GM21576 (cell line): ENCODE measurements around the gene GSS.
"Not testable (repeated sequence)": the region's sequence is repeated elsewhere in the genome, so short reads cannot be mapped to it uniquely, and the experiment has no call there.

Experiments used
- ATAC-seq: cut with Tn5 transposase; IDR thresholded peaks from one replicate; pipeline ENCODE4 v1.9.1; 2021; ENCODE audit warnings: mild to moderate bottlenecking, moderate library complexity; ENCODE audit not compliant: unreplicated experiment

The GSS gene

GRCh38 chr20:34915131-34915530 lies 40.5 kb downstream of the GSS start:
- ATAC-seq: no peak

- ATAC-seq: no peak
These were observed 47.8 kb downstream of the GSS start for GRCh38 chr20:34907616-34908469.

GRCh38 chr20:34904202-34904621 lies 51.4 kb downstream of the GSS start:
- ATAC-seq: no peak

- ATAC-seq: not testable (repeated sequence)
These were observed 56.9 kb downstream of the GSS start for GRCh38 chr20:34898731-34899130.

- ATAC-seq: not testable (repeated sequence)
These were observed 57.5 kb downstream of the GSS start for GRCh38 chr20:34898129-34898528.

GRCh38 chr20:34896086-34896621 lies 59.5 kb downstream of the GSS start:
- ATAC-seq: no peak

- ATAC-seq: no peak
These were observed 60.1 kb downstream of the GSS start for GRCh38 chr20:34895465-34895864.

GRCh38 chr20:34894723-34895122 lies 60.9 kb downstream of the GSS start:
- no peak for ATAC-seq

- no peak for ATAC-seq
These were observed 62.9 kb downstream of the GSS start for GRCh38 chr20:34892671-34893070.

- no peak for ATAC-seq
These were observed 64.2 kb downstream of the GSS start for GRCh38 chr20:34891166-34892062.

- ATAC-seq: no peak
These were observed 67.1 kb downstream of the GSS start for GRCh38 chr20:34888468-34888867.

GRCh38 chr20:34887023-34887422 lies 68.6 kb downstream of the GSS start:
- no peak for ATAC-seq

GRCh38 chr20:34886122-34886521 lies 69.5 kb downstream of the GSS start:
- ATAC-seq: no peak

GRCh38 chr20:34884260-34884659 lies 71.3 kb downstream of the GSS start:
- ATAC-seq: no peak

- no peak for ATAC-seq
These were observed 71.8 kb downstream of the GSS start for GRCh38 chr20:34883809-34884208.

GRCh38 chr20:34883087-34883688 lies 72.4 kb downstream of the GSS start:
- no peak for ATAC-seq

- ATAC-seq: no peak
These were observed 73.9 kb downstream of the GSS start for GRCh38 chr20:34881689-34882088.

- not testable (repeated sequence) for ATAC-seq
These were observed 74.6 kb downstream of the GSS start for GRCh38 chr20:34880971-34881370.

- no peak for ATAC-seq
These were observed 75.3 kb downstream of the GSS start for GRCh38 chr20:34880215-34880850.
